H54 (cell line): ENCODE measurements around the gene SEMA3F.

Experiments used
- DNase-seq: peaks from one replicate; pipeline ENCODE4 v3.0.0; 2011; ENCODE audit warnings: low spot score, mixed read lengths; ENCODE audit not compliant: insufficient read length
- FAIRE-seq: peaks from 3 replicates; lab custom pipeline; 2011; peaks lifted over from hg19 to GRCh38; lab: Jason Lieb, UNC
- POLR2A ChIP-seq: IDR thresholded peaks from 2 replicates; pipeline ENCODE4 v1.6.1; 2011; ENCODE audit warnings: low read depth, mild to moderate bottlenecking, low read length

SEMA3F gene

GRCh38 chr3:50193286-50193685, 38.2 kb downstream of the SEMA3F start:
- DNase-seq (no peak), FAIRE-seq (no peak)
- TF ChIP-seq POLR2A, result no peak

GRCh38 chr3:50193746-50194127, 38.6 kb downstream of the SEMA3F start:
- FAIRE-seq (no peak), DNase-seq (no peak)
- no peak for TF ChIP-seq POLR2A

- FAIRE-seq, result no peak
- no peak for TF ChIP-seq POLR2A
- peak; percentile 64 for DNase-seq
Observed at GRCh38 chr3:50194128-50194902, 39.2 kb downstream of the SEMA3F start.

- FAIRE-seq, result no peak
- no peak for TF ChIP-seq POLR2A
- peak; percentile 61 for DNase-seq
Observed at GRCh38 chr3:50194903-50195500, 39.9 kb downstream of the SEMA3F start.

- FAIRE-seq, result no peak
- peak; percentile 81 for DNase-seq
- no peak for TF ChIP-seq POLR2A
Observed at GRCh38 chr3:50195501-50196252, 40.6 kb downstream of the SEMA3F start.

- no peak for DNase-seq
- no peak for TF ChIP-seq POLR2A
- FAIRE-seq, result no peak
Observed at GRCh38 chr3:50196253-50196801, 41.2 kb downstream of the SEMA3F start.

GRCh38 chr3:50201573-50202315, 46.6 kb downstream of the SEMA3F start:
- TF ChIP-seq POLR2A, result no peak
- FAIRE-seq (no peak), DNase-seq (peak; percentile 69)

GRCh38 chr3:50202353-50203112, 47.4 kb downstream of the SEMA3F start:
- no peak for TF ChIP-seq POLR2A
- no peak for FAIRE-seq
- no peak for DNase-seq

GRCh38 chr3:50203113-50203808, 48.1 kb downstream of the SEMA3F start:
- no peak for DNase-seq
- no peak for TF ChIP-seq POLR2A
- no peak for FAIRE-seq

GRCh38 chr3:50203809-50204803, 49.0 kb downstream of the SEMA3F start:
- FAIRE-seq (no peak), DNase-seq (no peak)
- no peak for TF ChIP-seq POLR2A

GRCh38 chr3:50204804-50205412, 49.8 kb downstream of the SEMA3F start, which contains the start of gene SLC38A3:
Gene SLC38A3 (plus strand): TSS chr3:50205271. CDS start chr3:50214200, 8,929 bp downstream.
- FAIRE-seq (no peak), DNase-seq (no peak)
- TF ChIP-seq POLR2A, result no peak
